Choroid plexus epithelial cell (primary cell): Measurements from ENCODE around the gene RNF144A.
A peak's percentile ranks its signal among the peaks of the same experiment; 100 is the strongest.
"Not testable (repeated sequence)": the region's sequence is repeated elsewhere in the genome, so short reads cannot be mapped to it uniquely, and the experiment has no call there.

Experiments used
- DNase-seq: peaks from one replicate; pipeline ENCODE4 v3.0.0-alpha.2; 2010; ENCODE audit warnings: low read depth
- H3K4me3 ChIP-seq: 2 replicates; pipeline ENCODE4 v1.5.1; 2011; ENCODE audit warnings: low read depth, mild to moderate bottlenecking, control low read depth, low read length, moderate library complexity
- CTCF ChIP-seq: conservative IDR thresholded peaks from 2 replicates; pipeline ENCODE4 v1.5.1; 2011; ENCODE audit warnings: low read depth, mild to moderate bottlenecking, control low read depth, inconsistent platforms, low read length, moderate library complexity

RNF144A gene

DNA sequence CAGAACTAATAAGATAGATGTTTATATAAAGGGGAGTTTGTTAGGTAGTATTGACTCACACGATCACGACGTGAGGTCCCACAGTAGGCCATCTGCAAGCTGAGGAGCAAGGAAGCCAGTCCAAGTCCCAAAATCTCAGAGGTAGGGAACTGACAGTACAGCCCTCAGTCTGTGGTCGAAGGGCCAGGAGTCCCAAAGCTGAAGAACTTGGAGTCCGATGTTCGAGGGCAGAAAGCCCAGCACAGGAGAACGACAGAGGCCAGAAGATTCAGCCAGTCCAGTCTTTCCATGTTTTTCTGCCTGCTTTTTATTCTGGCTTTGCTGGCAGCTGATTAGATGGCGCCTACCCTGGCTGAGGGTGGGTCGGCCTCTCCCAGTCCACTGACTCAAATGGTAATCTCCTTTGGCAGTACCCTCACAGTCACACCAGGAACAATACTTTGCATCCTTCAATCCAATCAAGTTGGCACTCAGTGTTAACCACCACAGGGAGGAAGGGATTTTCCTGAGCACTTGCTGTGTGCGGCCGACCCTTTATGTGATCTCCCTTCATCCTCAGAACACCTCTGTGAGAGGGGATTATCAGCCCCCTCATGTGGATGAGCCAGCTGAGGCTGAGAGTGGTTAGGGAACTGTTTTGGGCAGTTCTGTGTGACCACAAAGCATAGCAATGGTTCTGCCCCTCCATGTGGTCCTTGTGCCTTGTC, 78.3 kb downstream of the RNF144A start:
- TF ChIP-seq CTCF: no peak
- DNase-seq: no peak
- no peak overlapping the region for H3K4me3 ChIP-seq

GRCh38 chr2:6999211-6999877, 82.1 kb downstream of the RNF144A start:
- no peak overlapping the region for H3K4me3 ChIP-seq
- DNase-seq: no peak
- TF ChIP-seq CTCF: no peak

DNA sequence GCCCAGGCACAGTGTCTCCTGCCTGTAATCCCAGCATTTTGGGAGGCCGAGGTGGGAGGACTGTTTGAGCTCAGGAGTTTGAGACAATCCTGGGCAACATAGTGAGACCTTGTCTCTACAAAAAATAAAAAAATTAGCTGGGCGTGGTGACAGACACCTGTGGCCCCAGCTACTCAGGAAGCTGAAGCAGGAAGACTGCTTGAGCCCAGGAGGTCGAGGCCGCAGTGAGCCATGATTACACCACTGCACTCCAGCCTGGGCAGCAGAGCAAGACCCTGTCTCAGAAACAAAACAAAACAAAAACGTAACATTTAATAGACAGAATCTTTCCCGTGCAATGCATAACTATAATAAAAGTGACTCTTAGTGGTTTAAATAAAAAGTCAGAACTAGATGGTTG, 84.2 kb downstream of the RNF144A start:
- not testable (repeated sequence) for H3K4me3 ChIP-seq, DNase-seq

DNA sequence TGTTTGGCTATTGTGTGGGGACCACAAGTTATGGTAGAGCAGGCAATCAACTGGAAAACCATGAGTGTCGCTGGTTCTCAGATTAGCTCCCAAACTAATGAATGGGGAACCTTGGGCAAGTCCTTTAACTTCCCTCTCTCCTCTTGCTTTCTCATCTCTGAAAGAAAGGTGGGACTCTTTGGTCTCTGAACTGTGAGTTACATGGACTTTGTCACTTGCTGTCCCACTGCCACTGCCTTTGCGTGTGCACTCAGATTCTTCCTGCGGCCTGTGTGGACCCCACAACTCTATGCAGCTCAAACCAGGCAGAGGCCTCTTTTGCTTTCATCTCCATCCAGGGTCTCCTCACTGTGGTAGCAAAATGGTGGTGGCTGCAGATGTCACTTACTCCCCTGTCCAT, 86.7 kb downstream of the RNF144A start:
- no peak for DNase-seq
- no peak overlapping the region for H3K4me3 ChIP-seq
- no peak for TF ChIP-seq CTCF

DNA sequence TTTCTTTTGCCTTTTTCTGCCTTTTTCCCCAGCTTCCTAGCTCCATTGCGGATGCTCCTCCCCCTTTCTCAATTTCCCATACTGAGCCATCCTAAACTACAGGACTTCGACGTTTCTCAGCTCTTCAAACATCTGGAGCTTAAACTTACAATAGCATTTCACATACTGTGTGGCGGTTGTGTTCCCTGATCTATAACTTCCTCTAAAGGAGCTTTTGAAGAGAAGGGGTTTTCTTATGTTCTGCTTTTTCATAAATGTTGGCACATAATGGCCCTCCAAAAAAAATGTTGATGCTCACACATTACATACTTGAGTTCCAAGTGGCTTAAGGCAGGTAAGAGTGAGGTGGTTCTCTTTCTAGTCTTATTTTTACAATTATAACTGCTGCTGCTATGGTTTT, 87.4 kb downstream of the RNF144A start:
- no peak overlapping the region for H3K4me3 ChIP-seq
- no peak for DNase-seq
- TF ChIP-seq CTCF: no peak

- no peak overlapping the region for H3K4me3 ChIP-seq
- no peak for TF ChIP-seq CTCF
- no peak for DNase-seq
Measured at GRCh38 chr2:7007488-7007845, 90.3 kb downstream of the RNF144A start.

- TF ChIP-seq CTCF: peak; percentile 70
- DNase-seq: peak; percentile 96
Measured at GRCh38 chr2:7007846-7008741, 90.9 kb downstream of the RNF144A start.

More at GRCh38 chr2:7007846-7008741, 90.9 kb downstream of the RNF144A start:
- H3K4me3 ChIP-seq: no peak overlapping the region
